GM19438 (cell line): ENCODE results near the gene CNST.
"Not testable (repeated sequence)": the region's sequence is repeated elsewhere in the genome, so short reads cannot be mapped to it uniquely, and the experiment has no call there.

Experiments
- ATAC-seq: cut with Tn5 transposase; IDR thresholded peaks from one replicate; pipeline ENCODE4 v1.9.1; 2021; ENCODE audit warnings: low read depth; ENCODE audit not compliant: unreplicated experiment

The CNST gene

GRCh38 chr1:246552110-246552509 lies 14.1 kb upstream of the CNST start:
- no peak for ATAC-seq

- no peak for ATAC-seq
Measured at GRCh38 chr1:246554201-246554600, 12.1 kb upstream of the CNST start.

DNA sequence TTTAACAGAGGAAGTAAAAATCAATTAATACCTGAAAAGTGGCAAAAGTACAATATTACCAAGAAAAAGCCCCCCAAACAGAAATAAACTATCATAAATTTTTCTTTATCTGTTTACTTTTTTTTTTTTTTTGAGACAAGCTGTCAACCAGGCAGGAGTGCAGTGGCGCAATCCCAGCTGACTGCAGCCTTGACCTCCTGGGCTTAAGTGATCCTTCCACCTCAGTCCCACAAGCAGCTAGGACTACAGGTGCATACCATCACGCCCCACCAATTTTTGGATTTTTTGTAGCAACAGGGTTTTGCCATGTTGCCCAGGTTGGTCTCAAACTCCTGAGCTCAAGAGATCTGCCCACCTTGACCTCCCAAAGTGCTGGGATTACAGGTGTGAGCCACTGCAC lies 8.2 kb upstream of the CNST start:
- no peak for ATAC-seq

DNA sequence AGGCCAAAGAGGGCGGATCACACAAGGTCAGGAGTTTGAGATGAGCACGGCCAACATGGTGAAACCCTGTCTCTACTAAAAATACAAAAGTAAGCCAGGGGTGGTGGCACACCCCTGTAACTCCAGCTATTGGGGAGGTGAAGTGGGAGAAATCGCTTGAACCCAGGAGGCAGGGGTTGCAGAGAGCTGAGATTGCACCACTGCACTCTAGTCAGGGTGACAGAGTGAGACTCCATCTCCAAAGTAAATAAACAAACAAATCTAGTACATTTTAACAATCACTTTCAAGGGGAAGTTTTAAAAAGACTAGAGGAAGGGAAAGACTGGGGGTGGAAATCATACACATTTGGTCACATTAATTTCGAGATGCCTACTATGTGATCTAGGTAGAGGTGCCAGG lies 6.9 kb upstream of the CNST start:
- no peak for ATAC-seq

DNA sequence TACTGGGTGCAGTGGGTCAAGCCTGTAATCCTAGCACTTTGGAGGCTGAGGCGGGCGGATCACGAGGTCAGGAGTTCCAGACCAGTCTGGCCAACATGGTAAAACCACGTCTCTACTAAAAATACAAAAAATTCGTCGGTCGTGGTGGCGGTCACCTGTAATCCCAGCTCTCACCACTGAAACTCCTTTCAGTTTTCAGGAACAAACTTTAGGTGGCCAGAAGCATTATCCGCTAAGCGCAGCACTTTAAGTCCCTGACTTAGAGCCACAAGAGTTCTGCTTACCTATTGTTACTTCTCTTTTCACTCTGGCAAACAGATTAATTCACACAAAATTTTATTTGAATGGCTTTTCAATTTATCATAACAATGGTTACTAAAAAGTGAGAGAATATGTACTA lies 5.4 kb upstream of the CNST start:
- ATAC-seq: not testable (repeated sequence)

- no peak for ATAC-seq
Measured at GRCh38 chr1:246564839-246565750, 1.2 kb upstream of the CNST start.

GRCh38 chr1:246565751-246566127 lies 517 bp upstream of the CNST start:
- peak; percentile 0 for ATAC-seq

GRCh38 chr1:246566813-246567645 lies 773 bp downstream of the CNST start:
- peak; percentile 19 for ATAC-seq

- no peak for ATAC-seq
Measured at GRCh38 chr1:246567646-246568235, 1.5 kb downstream of the CNST start.

GRCh38 chr1:246569248-246570238 lies 3.3 kb downstream of the CNST start:
- no peak for ATAC-seq

- not testable (repeated sequence) for ATAC-seq
Measured at GRCh38 chr1:246571309-246571708, 5.1 kb downstream of the CNST start.

DNA sequence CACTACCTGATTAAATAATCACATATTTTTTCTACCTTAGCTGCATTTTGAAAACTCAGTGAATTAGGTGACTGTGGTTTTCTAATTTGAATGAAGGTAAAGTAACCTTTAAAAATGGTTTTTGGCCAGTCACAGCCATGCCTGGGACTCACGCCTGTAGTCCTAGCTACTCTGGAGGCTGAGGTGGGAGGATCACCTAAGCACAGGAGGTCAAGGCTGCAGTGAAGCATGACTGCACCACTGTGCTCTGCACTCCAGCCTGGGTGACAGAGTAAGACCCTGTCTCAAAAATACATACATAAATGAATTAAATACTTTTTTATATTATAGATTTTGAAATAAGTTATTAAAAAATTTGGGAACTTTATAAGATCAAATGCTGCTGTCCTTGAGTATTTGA lies 5.7 kb downstream of the CNST start:
- no peak for ATAC-seq

- ATAC-seq: no peak
Measured at GRCh38 chr1:246572785-246573184, 6.5 kb downstream of the CNST start.

GRCh38 chr1:246573491-246573890 lies 7.2 kb downstream of the CNST start:
- ATAC-seq: no peak

- no peak for ATAC-seq
Measured at GRCh38 chr1:246576709-246577032, 10.4 kb downstream of the CNST start.

DNA sequence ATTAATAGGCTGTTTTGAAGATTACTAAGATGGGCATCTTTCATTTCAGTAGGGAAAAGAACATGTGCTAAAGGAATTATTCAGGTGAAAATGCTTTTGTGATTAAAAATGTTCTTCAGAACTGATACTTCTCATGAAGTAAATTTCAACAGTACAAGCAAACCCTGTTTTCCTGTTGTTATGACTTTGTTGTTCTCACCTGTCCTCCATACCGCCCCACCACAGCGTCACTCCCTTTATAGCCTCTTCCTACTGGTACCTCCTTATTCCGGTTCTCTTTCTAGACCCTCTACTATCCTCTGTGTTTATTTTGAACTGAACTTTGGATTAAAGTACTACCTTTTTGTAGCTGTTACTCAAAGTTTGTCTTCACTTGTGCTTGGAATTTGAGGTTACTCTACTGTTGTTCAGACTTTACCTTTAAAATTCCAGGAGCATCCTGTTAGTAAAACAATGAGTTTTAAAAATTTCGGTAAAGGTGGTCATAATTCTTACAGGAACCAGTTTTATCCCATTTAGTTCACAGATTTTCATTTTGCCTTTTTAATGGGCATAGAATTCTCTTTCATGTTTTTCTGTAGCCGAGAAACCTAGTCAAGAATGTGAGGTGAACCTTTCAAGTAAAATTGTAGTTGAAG lies 10.9 kb downstream of the CNST start:
- ATAC-seq: no peak

DNA sequence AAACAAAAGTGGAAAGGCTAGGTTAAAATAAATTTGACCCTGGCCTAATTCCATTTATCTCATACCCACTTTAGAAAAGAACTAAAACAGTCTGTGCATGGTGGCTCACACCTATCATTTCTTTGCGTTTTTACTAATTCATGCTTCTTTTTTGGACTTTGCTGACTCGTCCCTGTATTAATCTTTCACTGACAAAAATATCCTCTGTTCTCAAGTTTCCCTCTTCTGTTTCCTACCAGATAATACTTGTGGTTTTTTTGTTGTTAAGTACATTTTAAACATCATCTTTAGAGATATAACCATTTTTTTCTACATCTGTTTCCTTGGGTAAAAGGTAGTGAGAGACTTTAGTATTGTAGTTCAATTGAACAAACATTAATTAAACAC lies 11.5 kb downstream of the CNST start:
- no peak for ATAC-seq

DNA sequence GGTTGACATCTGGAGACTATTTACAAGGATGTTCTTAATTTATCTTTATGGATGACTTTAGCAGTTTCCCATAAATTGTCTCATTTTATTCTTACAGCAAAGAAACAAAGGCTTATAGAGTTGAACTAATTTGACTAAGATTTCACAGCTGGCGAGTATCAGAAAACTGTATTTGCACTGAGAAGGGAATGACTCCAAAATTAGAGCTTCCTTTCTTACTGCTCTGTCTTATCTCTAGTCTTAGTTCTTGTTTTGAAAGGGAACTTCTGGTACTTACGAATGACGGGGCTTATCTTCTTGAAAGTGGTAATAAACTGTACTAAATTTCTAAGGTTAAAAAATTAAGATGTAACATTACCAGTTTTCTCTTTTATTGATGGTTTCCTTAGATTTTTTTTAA lies 13.6 kb downstream of the CNST start:
- ATAC-seq: peak; percentile 71

DNA sequence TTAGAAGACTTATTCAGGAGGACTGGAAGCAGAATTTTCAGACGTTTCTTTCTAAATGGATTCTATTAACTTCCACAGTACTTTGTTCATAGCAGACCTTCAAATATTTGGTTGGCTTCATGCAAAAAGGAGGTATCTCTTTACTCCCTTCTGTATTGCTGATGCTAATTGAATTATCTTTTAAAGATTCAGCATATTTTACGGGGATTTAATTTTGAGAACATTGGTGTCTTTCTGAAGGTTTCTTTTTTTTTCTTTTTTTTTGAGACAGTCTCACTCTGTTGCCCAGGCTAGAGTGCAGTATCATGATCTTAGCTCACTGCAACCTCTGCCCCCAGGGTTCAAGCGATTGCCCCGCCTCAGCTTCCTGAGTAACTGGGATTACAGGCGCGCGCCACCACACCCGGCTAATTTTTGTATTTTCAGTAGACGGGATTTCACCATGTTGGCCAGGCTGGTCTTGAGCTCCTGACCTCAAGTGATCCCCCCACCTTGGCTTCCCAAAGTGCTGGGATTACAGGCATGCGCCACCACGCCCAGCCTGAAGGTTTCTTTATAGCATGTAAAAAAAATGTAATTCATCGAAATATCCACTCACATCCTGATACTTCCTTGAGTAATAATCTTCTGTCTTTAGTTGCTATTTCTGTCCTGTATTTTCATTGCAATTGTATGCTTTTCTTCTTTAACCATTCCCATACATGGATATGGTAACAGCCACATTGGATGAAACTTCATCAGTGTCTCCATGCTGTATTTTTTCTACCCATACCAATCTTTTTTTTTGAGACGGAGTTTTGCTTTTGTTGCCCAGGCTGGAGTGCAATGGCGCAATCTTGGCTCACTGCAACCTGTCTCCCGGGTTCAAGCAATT lies 14.5 kb downstream of the CNST start:
- ATAC-seq: no peak
